Upper lobe of left lung (tissue), 6 donors: ENCODE measurements around the gene SSNA1. TPM values are rescaled to one million over a fixed set of nuclear protein-coding genes. Genes with fewer than 3 reads are reported as not detected.

ENCODE experiments used
- ATAC-seq, 2 donors: fragments of 200-7000 bp; cut with Tn5 transposase; one replicate each; pipeline ENCODE4 v1.9.1; 2022; ENCODE audit warnings: mild to moderate bottlenecking in 2 of 2, moderate library complexity in 2 of 2; ENCODE audit not compliant: low FRiP score in 2 of 2
- DNase-seq, 2 donors: peaks; one replicate each; pipeline ENCODE4 v3.0.0-alpha.2; 2019 to 2020
- H3K27ac ChIP-seq, 4 donors: fragments of 200-600 bp; sonication (generic); one replicate each; pipeline ENCODE4 v1.5.1; 2016 to 2019
- H3K27me3 ChIP-seq, 4 donors: fragments of 200-600 bp; sonication (generic); one replicate each; pipeline ENCODE4 v1.5.1; 2017 to 2019
- H3K36me3 ChIP-seq, 4 donors: fragments of 200-600 bp; sonication (generic); one replicate each; pipeline ENCODE4 v1.5.1; 2016 to 2019
- H3K4me1 ChIP-seq, 4 donors: fragments of 200-600 bp; sonication (generic); one replicate each; pipeline ENCODE4 v1.5.1; 2018 to 2019
- H3K4me3 ChIP-seq, 4 donors: fragments of 200-600 bp; sonication (generic); one replicate each; pipeline ENCODE4 v1.5.1; 2017 to 2019; ENCODE audit warnings: mild to moderate bottlenecking in 2 of 4, moderate library complexity in 1 of 4
- H3K9me3 ChIP-seq, 4 donors: fragments of 200-600 bp; sonication (generic); one replicate each; pipeline ENCODE4 v1.5.1; 2018 to 2019
- EP300 ChIP-seq, 4 donors: sonication (generic); formaldehyde crosslinking; IDR thresholded peaks; one replicate each; pipeline ENCODE4 v1.5.1; 2017; ENCODE audit warnings: antibody characterized with exemption in 4 of 4, control low read depth in 2 of 4
- POLR2A ChIP-seq, 4 donors: fragments of 450-650 bp; IDR thresholded peaks; one replicate each; pipeline ENCODE4 v1.5.1; 2016 to 2017; ENCODE audit warnings: antibody characterized with exemption in 4 of 4, mild to moderate bottlenecking in 2 of 4
- POLR2AphosphoS5 ChIP-seq, 2 donors: sonication (generic); formaldehyde crosslinking; IDR thresholded peaks; one replicate each; pipeline ENCODE4 v1.5.1; 2017; ENCODE audit warnings: antibody characterized with exemption in 2 of 2
- WGBS, 2 donors: methylation state at CpG; one replicate each; pipeline ENCODE4 v1.1.5; 2017 to 2018; 5-methylcytosine and 5-hydroxymethylcytosine counted together
- total RNA-seq, 6 donors: library from RNA; depleted of rRNA in 4 of 6; stranded (reverse); fragments of >200 nt in 4 of 6; gene quantifications; one replicate each; pipeline versions ENCODE4 v1.1.0 to v1.2.1, GENCODE V29; 2016 to 2021
- TF ChIP-seq, protein P1 (sequence below), 6 experiments: fragments of 450-650 bp in 4 of 6; fragments of 200-600 bp in 2 of 6; sonication (generic) in 2 of 6; IDR thresholded peaks; one replicate each; pipeline ENCODE4 v1.5.1; 2016 to 2019; ENCODE audit warnings: antibody characterized with exemption in 6 of 6
- donor health status: DM: no; HTN: no; CAD: no; lungs with moderate emphysema.
- donor health status: DM: no; HTN: yes; CAD: no; lungs with severe emphysema.

SSNA1 gene
- total RNA-seq, 6 donors from 2014 or later, result 39.8 to 110 (median 73.0) TPM

DNA sequence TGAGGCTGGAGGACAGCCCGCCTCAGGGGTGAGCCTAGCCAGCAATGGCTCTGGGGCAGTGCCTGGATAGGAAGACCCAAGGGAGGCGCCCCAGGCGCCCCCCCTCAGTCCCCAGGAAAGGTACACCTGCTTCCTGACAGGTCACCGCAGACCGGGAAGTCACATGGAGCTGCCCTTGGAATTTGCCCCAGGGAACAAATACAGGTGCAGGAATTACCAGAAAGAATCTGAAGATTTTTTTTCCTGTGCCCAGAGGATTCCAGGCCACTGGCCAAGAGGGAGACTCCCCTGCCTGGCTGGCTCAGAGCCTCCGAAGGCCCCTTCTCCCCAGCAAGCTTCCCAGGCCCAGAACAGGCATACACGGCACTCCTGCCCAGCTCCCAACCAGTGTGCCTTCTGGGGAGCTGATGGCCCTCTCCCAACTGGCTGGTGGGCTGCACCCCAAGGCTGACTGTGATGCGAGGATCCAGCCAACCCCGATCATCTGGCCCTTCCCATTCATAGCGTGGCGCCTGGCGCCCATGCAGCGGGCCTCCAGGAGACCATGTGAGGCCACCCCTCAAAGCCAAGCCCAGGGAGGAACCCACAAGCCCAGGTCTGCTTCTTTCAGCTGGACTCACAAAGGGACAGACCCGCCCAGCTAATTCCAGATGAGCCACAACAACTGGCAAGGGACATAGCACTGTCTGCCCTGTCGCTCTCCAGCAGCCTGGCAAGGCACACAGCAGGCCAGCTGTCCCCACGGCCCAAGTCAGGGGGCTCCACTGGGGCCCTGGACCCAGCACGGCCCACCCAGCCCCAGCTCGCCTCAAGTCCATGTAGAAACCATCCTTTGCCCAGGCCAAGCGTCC is 9.8 kb downstream of the SSNA1 start:
- DNase-seq (peak; percentile 79 to 83), ATAC-seq (peak in 1 of 2 donors; percentile 54)
- WGBS, 2 donors, result 73 to 74% methylated on average over 3 to 18 of the region's 19 CpGs
- Histone ChIP-seq H3K27me3 (no peaks in the 10 kb centered on the region), H3K9me3 (no peaks in the 10 kb centered on the region), H3K36me3 (no peaks in the 10 kb centered on the region), H3K4me1 (peaks cover 21 to 82% (median 60%) of the 10 kb centered on the region in 4 donors), H3K4me3 (peak overlapping the region in 3 of 4 donors; percentile 75 to 94 (median 76)), H3K27ac (peak overlapping the region; percentile 74 to 86 (median 80))
- peak; percentile 25 to 39 for TF ChIP-seq POLR2AphosphoS5 (IDR thresholded peaks at IDR 0.05)
- peak in 1 of 4 donors; percentile 60 for TF ChIP-seq EP300 (IDR thresholded peaks at IDR 0.05)
- TF ChIP-seq, protein P1, sequence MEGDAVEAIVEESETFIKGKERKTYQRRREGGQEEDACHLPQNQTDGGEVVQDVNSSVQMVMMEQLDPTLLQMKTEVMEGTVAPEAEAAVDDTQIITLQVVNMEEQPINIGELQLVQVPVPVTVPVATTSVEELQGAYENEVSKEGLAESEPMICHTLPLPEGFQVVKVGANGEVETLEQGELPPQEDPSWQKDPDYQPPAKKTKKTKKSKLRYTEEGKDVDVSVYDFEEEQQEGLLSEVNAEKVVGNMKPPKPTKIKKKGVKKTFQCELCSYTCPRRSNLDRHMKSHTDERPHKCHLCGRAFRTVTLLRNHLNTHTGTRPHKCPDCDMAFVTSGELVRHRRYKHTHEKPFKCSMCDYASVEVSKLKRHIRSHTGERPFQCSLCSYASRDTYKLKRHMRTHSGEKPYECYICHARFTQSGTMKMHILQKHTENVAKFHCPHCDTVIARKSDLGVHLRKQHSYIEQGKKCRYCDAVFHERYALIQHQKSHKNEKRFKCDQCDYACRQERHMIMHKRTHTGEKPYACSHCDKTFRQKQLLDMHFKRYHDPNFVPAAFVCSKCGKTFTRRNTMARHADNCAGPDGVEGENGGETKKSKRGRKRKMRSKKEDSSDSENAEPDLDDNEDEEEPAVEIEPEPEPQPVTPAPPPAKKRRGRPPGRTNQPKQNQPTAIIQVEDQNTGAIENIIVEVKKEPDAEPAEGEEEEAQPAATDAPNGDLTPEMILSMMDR (IDR thresholded peaks at IDR 0.05), result no peak
- peak in 1 of 4 donors; percentile 15 for TF ChIP-seq POLR2A (IDR thresholded peaks at IDR 0.05)

DNA sequence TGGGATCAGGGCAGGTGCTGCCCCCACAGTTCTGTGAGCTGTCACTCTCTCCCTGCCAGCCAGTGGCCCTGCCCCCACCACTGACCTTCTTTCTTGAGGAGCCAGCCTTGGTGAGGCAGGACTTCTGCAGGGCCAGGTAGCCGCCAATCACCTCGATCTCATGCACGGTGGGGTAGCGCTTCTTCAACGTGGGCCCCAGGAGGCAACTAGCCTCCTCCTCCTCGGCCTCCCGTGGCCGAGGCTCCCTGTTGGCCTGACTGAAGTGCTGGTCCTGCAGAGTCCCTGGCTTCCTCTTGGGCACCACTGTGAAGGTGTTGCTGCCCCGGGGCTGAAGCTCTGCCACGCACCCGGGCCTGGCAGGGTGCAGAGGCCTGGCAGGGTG is 10.4 kb downstream of the SSNA1 start:
- no peak for TF ChIP-seq POLR2A (IDR thresholded peaks at IDR 0.05)
- TF ChIP-seq, protein P1 (IDR thresholded peaks at IDR 0.05), result no peak
- TF ChIP-seq POLR2AphosphoS5 (IDR thresholded peaks at IDR 0.05), result no peak
- no peak for TF ChIP-seq EP300 (IDR thresholded peaks at IDR 0.05)
- Histone ChIP-seq H3K4me1 (peaks cover 24 to 88% (median 66%) of the 10 kb centered on the region in 4 donors), H3K27ac (peak overlapping the region; percentile 58 to 86 (median 79)), H3K27me3 (no peaks in the 10 kb centered on the region), H3K9me3 (no peaks in the 10 kb centered on the region), H3K4me3 (peak overlapping the region in 3 of 4 donors; percentile 75 to 94 (median 76)), H3K36me3 (peaks cover 0 to 1% (median 0%) of the 10 kb centered on the region in 4 donors)
- ATAC-seq (no peak), DNase-seq (peak in 1 of 2 donors; percentile 61)
- 80 to 82% methylated on average over 8 to 11 of the region's 11 CpGs for WGBS, 2 donors

- H3K36me3 ChIP-seq, result peaks cover 0 to 4% (median 0%) of the 10 kb centered on the region in 4 donors
- no peak for ATAC-seq
- TF ChIP-seq POLR2AphosphoS5 (IDR thresholded peaks at IDR 0.05), result no peak
- TF ChIP-seq EP300 (IDR thresholded peaks at IDR 0.05), result no peak
- no peak for TF ChIP-seq POLR2A (IDR thresholded peaks at IDR 0.05)
- TF ChIP-seq, protein P1 (IDR thresholded peaks at IDR 0.05), result no peak
- peaks cover 31 to 90% (median 67%) of the 10 kb centered on the region in 4 donors for H3K4me1 ChIP-seq
- peak overlapping the region in 3 of 4 donors; percentile 74 to 86 (median 84) for H3K27ac ChIP-seq
- H3K4me3 ChIP-seq, result peak overlapping the region; percentile 25 to 94 (median 76)
- H3K9me3 ChIP-seq, result no peaks in the 10 kb centered on the region
- DNase-seq, result peak in 1 of 2 donors; percentile 90
- 18% methylated on average over 10 to 31 of the region's 51 CpGs for WGBS, 2 donors
- H3K27me3 ChIP-seq, result no peaks in the 10 kb centered on the region
These were observed 11.1 kb downstream of the SSNA1 start for GRCh38 chr9:137199411-137200121.

GRCh38 chr9:137200311-137201204 is 12.1 kb downstream of the SSNA1 start, which contains the start of gene TPRN:
Gene TPRN (minus strand): TSS chr9:137200741. CDS start chr9:137200711, 30 bp downstream.
- no peaks in the 10 kb centered on the region for H3K27me3 ChIP-seq
- TF ChIP-seq EP300 (IDR thresholded peaks at IDR 0.05), result peak in 1 of 4 donors; percentile 1
- TF ChIP-seq POLR2AphosphoS5 (IDR thresholded peaks at IDR 0.05), result peak; percentile 84 to 87
- TF ChIP-seq, protein P1 (IDR thresholded peaks at IDR 0.05), result peak in 4 of 6 experiments; percentile 4 to 21 (median 15)
- peak in 3 of 4 donors; percentile 74 to 89 (median 83) for TF ChIP-seq POLR2A (IDR thresholded peaks at IDR 0.05)
- no peaks in the 10 kb centered on the region for H3K9me3 ChIP-seq
- ATAC-seq (peak; percentile 98), DNase-seq (peak; percentile 99 to 100)
- H3K4me3 ChIP-seq, result peak within 1 kb of the TSS; percentile 52 to 94 (median 76)
- H3K27ac ChIP-seq, result peak within 1 kb of the TSS; percentile 83 to 92 (median 86)
- H3K4me1 ChIP-seq, result peaks cover 35 to 87% (median 63%) of the 10 kb centered on the region in 4 donors
- peaks cover 0 to 4% (median 0%) of the 10 kb centered on the region in 4 donors for H3K36me3 ChIP-seq
- WGBS, 2 donors, result 1% methylated on average over 33 of the region's 118 CpGs; no CpG with 5 or more reads in 1 of the 2 donors
